ENCODE measurements around the gene FANCD2.
A peak's percentile ranks its signal among the peaks of the same experiment; 100 is the strongest.
"Not testable (repeated sequence)": the region's sequence is repeated elsewhere in the genome, so short reads cannot be mapped to it uniquely, and the experiment has no call there.

FANCD2 gene

GRCh38 chr3:10010878-10011465, 15.3 kb upstream of the FANCD2 start:
- peak; percentile 97 for DNase-seq
- TF ChIP-seq CTCF (IDR thresholded peaks at IDR 0.05; ENCODE audit: low read depth, low read length) = no peak
- H3K9me3 ChIP-seq (ENCODE audit: severe bottlenecking) = no peaks in the 10 kb centered on the region
- peak overlapping the region; percentile 74 for H3K27ac ChIP-seq
- H3K27me3 ChIP-seq (ENCODE audit: insufficient read depth, low read depth, severe bottlenecking) = no peaks in the 10 kb centered on the region
- H3K36me3 ChIP-seq = no peaks in the 10 kb centered on the region; the same call in 1 of the 2 replicates
- H3K4me3 ChIP-seq (ENCODE audit: low read depth, low read length) = peak overlapping the region; percentile 74

- no peaks in the 10 kb centered on the region; the same call in 1 of the 2 replicates for H3K36me3 ChIP-seq
- TF ChIP-seq CTCF (IDR thresholded peaks at IDR 0.05; ENCODE audit: low read depth, low read length) = no peak
- no peaks in the 10 kb centered on the region for H3K27me3 ChIP-seq (ENCODE audit: insufficient read depth, low read depth, severe bottlenecking)
- DNase-seq = no peak
- H3K27ac ChIP-seq = no peak overlapping the region
- H3K9me3 ChIP-seq (ENCODE audit: severe bottlenecking) = no peaks in the 10 kb centered on the region
- peak overlapping the region; percentile 12; the same call in 1 of the 2 replicates for H3K4me3 ChIP-seq (ENCODE audit: low read depth, low read length)
These were observed 14.6 kb upstream of the FANCD2 start for GRCh38 chr3:10011631-10012030.

- Histone ChIP-seq H3K27me3 (ENCODE audit: insufficient read depth, low read depth, severe bottlenecking) (no peaks in the 10 kb centered on the region), H3K4me3 (ENCODE audit: low read depth, low read length) (no peak overlapping the region), H3K9me3 (ENCODE audit: severe bottlenecking) (no peaks in the 10 kb centered on the region), H3K27ac (no peak overlapping the region), H3K36me3 (no peaks in the 10 kb centered on the region; the same call in 1 of the 2 replicates)
- no peak for TF ChIP-seq CTCF (IDR thresholded peaks at IDR 0.05; ENCODE audit: low read depth, low read length)
- DNase-seq = no peak
These were observed 14.1 kb upstream of the FANCD2 start for GRCh38 chr3:10012106-10012505.

- DNase-seq = no peak
- H3K27me3 ChIP-seq (ENCODE audit: insufficient read depth, low read depth, severe bottlenecking) = no peaks in the 10 kb centered on the region
- no peak overlapping the region for H3K4me3 ChIP-seq (ENCODE audit: low read depth, low read length)
- no peaks in the 10 kb centered on the region for H3K9me3 ChIP-seq (ENCODE audit: severe bottlenecking)
- no peak overlapping the region for H3K27ac ChIP-seq
- peaks cover 12% of the 10 kb centered on the region for H3K36me3 ChIP-seq
- no peak for TF ChIP-seq CTCF (IDR thresholded peaks at IDR 0.05; ENCODE audit: low read depth, low read length)
These were observed 10.8 kb upstream of the FANCD2 start for GRCh38 chr3:10015461-10015904.

GRCh38 chr3:10017636-10018292, 8.5 kb upstream of the FANCD2 start:
- no peaks in the 10 kb centered on the region for H3K9me3 ChIP-seq (ENCODE audit: severe bottlenecking)
- peaks cover 30% of the 10 kb centered on the region for H3K36me3 ChIP-seq
- no peak overlapping the region for H3K27ac ChIP-seq
- TF ChIP-seq CTCF (IDR thresholded peaks at IDR 0.05; ENCODE audit: low read depth, low read length) = no peak
- no peak overlapping the region for H3K4me3 ChIP-seq (ENCODE audit: low read depth, low read length)
- no peaks in the 10 kb centered on the region for H3K27me3 ChIP-seq (ENCODE audit: insufficient read depth, low read depth, severe bottlenecking)
- no peak for DNase-seq

- not testable (repeated sequence) for H3K27ac ChIP-seq; H3K4me3 ChIP-seq (ENCODE audit: low read depth, low read length); H3K27me3 ChIP-seq (ENCODE audit: insufficient read depth, low read depth, severe bottlenecking); DNase-seq; H3K9me3 ChIP-seq (ENCODE audit: severe bottlenecking)
- peaks cover 32% of the 10 kb centered on the region for H3K36me3 ChIP-seq
These were observed 7.4 kb upstream of the FANCD2 start for GRCh38 chr3:10018806-10019205.
